UCSD-AML1 (cell line): Measurements from ENCODE around the gene CCNK.

Experiments
- DNase-seq: peaks from one replicate; lab custom pipeline; 2025; ENCODE audit not compliant: unreplicated experiment; lab: John Stamatoyannopoulos, UW

The CCNK gene

DNA sequence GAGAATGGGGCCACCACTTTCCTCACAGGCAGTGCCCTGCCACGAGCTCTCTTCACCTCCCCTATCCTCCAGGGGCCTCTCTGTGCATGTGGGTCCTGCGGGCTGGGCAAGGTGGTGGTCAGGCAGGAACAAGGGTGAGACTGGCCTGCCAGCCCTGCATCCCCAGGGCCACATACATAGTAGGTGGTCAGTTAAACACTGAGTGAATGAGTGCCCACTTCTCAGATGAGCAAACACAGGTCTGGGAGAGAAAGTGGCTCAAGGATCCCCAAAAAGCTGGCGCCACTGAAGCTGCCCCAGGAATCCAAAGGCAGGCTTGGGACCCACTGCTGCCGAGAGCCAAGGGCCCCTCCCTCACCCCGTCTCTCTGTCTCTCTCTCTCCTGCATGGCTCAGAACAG, 51.1 kb downstream of the CCNK start:
- no peak for DNase-seq

DNA sequence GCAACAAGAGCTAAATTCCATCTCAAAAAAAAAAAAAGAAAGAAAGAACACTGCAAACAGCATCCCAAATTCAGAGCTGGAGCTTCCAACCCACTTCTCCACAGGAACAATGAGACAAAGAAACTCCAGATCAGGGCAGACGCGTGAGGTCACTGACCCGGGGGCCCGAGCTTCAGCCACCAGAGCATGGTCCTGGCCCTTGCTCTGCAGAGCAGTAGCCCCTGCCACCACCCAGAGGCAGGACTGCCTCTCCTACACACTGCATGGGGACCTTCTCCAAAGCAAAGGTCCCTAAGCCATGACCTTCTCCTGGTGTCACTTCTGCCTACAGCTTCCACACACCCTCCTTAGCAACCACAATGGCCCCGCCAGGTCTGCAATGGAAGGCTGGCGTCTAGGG, 53.1 kb downstream of the CCNK start:
- DNase-seq, result no peak

GRCh38 chr14:99534863-99535262, 53.7 kb downstream of the CCNK start:
- DNase-seq, result no peak

GRCh38 chr14:99535448-99535847, 54.2 kb downstream of the CCNK start:
- no peak for DNase-seq

DNA sequence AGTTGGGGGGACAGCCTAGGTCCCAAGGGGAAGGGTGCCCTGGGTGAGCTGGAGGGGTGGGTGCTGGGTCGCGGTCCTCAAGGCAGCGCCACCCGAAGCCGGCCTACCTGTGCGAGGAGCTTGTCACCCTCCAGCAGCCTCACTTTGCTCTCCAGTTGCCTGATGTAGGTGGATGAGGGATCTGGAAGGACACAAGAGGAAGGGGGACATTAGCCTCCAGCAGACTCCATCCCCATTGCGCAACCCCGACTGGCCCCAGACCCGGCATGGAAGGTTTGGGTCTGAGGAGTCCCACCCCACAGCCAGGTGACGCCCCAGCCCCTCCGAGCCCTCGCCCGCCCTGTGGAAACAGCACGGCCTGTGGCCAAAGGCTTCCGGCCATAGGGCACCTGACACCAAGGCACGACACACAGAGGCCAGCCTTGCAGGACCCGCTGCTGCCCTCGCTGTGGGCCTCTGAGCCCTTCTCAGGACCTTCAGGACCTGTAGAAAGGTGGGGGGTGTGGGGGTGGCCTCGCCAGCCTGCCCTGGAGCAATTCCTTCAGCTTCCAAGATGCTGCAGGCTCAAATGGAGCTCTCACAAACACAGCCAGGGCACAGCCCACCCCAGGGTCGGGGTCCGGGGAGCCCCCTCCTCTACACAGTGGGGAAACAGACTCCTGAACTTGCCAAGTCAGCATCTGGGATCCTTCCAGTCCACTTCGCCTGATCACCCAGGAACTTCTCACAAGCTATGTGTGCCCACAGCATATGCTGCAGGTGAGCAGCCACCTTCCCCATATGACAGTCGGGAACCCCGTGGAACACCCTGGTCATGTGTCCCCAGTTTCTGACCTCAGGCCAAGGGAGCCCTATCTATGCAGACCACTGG, 54.9 kb downstream of the CCNK start:
- DNase-seq, result no peak

DNA sequence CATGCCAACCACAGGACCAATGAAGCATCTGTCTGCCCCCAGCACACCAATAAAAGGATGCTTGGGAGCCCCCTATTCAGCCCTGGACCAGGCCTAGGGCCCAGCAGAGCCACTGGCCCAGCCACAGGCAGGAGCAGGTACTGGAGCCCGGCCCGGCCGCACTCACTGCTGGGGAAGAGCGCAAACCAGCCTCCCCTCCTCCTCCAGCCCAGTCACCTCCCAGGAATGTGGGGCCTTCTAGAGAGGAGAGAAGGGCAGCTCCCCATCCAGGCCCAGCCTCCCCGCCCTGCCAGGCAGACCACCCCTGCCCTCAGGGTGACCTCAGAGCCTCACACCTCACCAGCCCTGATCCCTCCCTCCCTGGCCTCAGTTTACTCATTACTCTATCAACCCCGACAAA, 56.2 kb downstream of the CCNK start:
- DNase-seq, result no peak

DNA sequence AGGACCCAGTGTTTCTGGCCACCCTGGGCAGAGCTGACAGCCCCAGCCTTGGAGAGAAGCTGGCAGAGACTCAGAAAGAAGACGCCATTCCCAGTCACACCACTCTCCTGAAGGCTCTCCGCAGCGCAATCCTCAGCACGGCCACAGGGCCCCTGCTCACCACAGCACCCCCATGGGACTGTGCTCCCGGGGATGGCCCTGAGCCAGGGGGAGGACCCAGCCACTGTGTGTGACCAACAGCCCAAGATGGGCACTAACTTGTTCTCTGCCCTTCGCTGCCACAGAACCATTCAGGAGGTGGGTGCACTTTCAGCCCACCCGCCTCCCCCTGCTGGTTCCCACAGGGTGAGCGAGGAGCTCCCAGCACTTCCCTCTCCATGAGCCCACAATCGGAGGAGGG, 57.1 kb downstream of the CCNK start:
- DNase-seq, result no peak

- no peak for DNase-seq
Observed at GRCh38 chr14:99538733-99539132, 57.5 kb downstream of the CCNK start.

GRCh38 chr14:99539491-99539890, 58.3 kb downstream of the CCNK start:
- peak; percentile 19 for DNase-seq

GRCh38 chr14:99540196-99541032, 59.2 kb downstream of the CCNK start:
- DNase-seq, result no peak

- DNase-seq, result no peak
Observed at GRCh38 chr14:99541211-99541610, 60.0 kb downstream of the CCNK start.

- peak; percentile 62 for DNase-seq
Observed at GRCh38 chr14:99541677-99542470, 60.7 kb downstream of the CCNK start.

GRCh38 chr14:99542566-99542965, 61.4 kb downstream of the CCNK start:
- no peak for DNase-seq

GRCh38 chr14:99543370-99543769, 62.2 kb downstream of the CCNK start:
- DNase-seq, result no peak

GRCh38 chr14:99543985-99544384, 62.8 kb downstream of the CCNK start:
- no peak for DNase-seq

DNA sequence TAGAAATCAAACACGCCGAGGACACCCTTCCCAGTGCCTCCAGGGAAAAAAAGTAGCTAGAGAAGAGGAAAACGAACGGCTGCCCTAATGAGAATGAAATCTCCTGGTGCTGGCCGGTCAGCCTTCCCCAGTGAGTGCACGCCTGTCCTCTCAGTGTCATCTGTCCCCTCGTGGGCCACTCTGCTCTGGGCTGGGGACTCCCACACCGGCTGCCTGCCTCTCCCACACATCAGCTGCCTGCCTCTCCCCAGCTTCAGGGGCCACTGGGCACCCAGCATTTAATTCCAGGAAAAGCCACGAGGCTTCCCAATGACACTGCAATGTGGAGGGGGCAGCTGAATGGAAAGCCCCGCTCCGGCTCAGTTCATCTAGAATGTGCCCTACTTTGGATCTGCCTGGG, 63.8 kb downstream of the CCNK start:
- peak; percentile 31 for DNase-seq

DNA sequence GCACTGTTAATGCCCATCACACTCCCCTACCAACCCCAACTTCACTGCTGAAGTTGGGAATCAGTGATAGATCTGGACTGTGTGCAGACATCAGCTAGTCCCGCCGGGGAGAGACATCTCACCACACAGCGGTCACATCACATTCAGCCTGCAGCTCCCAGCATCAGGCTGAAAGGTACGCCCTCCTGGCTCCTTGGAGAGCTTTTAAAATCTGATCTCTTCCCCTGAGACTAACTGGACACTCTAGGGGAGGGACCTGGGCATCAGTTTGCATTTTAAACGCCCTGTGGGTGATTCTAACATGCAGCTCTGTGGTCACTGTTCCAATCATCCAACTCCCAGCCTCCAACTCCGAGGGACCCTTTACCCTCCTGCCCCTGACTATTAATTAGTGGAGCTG, 64.4 kb downstream of the CCNK start:
- DNase-seq, result no peak

DNA sequence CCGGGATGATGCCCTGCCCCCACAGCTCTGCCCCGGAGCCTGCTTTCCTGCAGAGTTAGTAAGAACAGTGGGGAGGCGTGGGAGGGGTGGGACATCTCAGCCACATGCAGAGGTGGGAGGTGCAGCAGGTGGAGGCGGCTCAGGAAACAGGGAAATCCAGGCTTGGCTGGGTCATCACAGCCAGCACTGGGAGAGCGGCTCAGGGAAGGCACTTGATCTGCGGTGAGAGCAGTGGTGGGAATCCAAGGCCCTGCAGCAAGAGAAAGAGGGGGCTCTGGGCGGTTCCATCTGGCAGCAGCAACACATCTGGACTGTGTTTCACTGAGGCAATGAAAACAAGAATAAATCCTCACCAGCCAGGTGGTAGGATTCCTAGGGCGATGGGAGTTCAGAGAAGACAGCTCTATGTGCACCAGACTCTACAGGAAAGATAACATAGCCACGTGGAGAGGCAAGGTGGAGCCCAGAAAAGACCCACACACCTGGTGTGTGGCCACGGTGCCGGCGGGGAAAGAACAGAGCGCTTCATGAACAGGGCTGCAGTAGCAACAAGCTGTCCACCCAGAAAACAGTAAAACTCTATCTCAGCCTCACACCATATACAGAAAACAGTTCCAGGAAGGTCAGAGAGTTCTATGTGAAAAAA, 65.1 kb downstream of the CCNK start:
- DNase-seq, result no peak

- no peak for DNase-seq
Observed at GRCh38 chr14:99548255-99548654, 67.0 kb downstream of the CCNK start.

- no peak for DNase-seq
Observed at GRCh38 chr14:99548871-99549515, 67.8 kb downstream of the CCNK start.
